ENCODE data around the gene PRDM12.

Gene PRDM12

GRCh38 chr9:130664251-130665028 lies at the start of gene PRDM12:
PRDM12 (plus strand) TSS chr9:130664594; CDS start chr9:130664654, 60 bp downstream.
- no peak for DNase-seq

- no peak for DNase-seq
These were observed 47.9 kb upstream of the PRDM12 start for GRCh38 chr9:130616451-130616850.

GRCh38 chr9:130623466-130623865 lies 40.9 kb upstream of the PRDM12 start:
- DNase-seq: no peak

GRCh38 chr9:130624154-130624553 lies 40.2 kb upstream of the PRDM12 start:
- no peak for DNase-seq

GRCh38 chr9:130626249-130626996 lies 38.0 kb upstream of the PRDM12 start:
- DNase-seq: no peak

GRCh38 chr9:130627051-130627450 lies 37.3 kb upstream of the PRDM12 start:
- no peak for DNase-seq

- no peak for DNase-seq
These were observed 36.2 kb upstream of the PRDM12 start for GRCh38 chr9:130627896-130628792.

GRCh38 chr9:130629443-130630070 lies 34.8 kb upstream of the PRDM12 start:
- DNase-seq: no peak

- DNase-seq: no peak
These were observed 34.3 kb upstream of the PRDM12 start for GRCh38 chr9:130630071-130630450.

- no peak for DNase-seq
These were observed 33.7 kb upstream of the PRDM12 start for GRCh38 chr9:130630506-130631330.

- no peak for DNase-seq
These were observed 32.9 kb upstream of the PRDM12 start for GRCh38 chr9:130631331-130632080.

- no peak for DNase-seq
These were observed 32.2 kb upstream of the PRDM12 start for GRCh38 chr9:130632081-130632710.

- no peak for DNase-seq
These were observed 31.6 kb upstream of the PRDM12 start for GRCh38 chr9:130632841-130633240.

GRCh38 chr9:130633336-130634190 lies 30.8 kb upstream of the PRDM12 start:
- DNase-seq: no peak

- DNase-seq: no peak
These were observed 30.1 kb upstream of the PRDM12 start for GRCh38 chr9:130634191-130634768.

GRCh38 chr9:130634801-130635200 lies 29.6 kb upstream of the PRDM12 start:
- no peak for DNase-seq

GRCh38 chr9:130635306-130635705 lies 29.1 kb upstream of the PRDM12 start:
- DNase-seq: no peak

GRCh38 chr9:130635721-130636647 lies 28.4 kb upstream of the PRDM12 start:
- no peak for DNase-seq

All from T1000 (cell line).